ENCODE results near the gene CFAP299. TPM values are rescaled to one million over a fixed set of nuclear protein-coding genes. Genes with fewer than 3 reads are reported as not detected.

CFAP299 gene
- total RNA-seq, 4 donors from 2014 or later, result not detected

GRCh38 chr4:80831383-80832361 lies 496.1 kb downstream of the CFAP299 start:
- TF ChIP-seq CTCF (IDR thresholded peaks at IDR 0.05) (no peak), POLR2A (IDR thresholded peaks at IDR 0.05) (no peak)
- Histone ChIP-seq H3K4me3 (no peak overlapping the region), H3K27ac (no peak overlapping the region), H3K4me1 (no peaks in the 10 kb centered on the region), H3K36me3 (no peaks in the 10 kb centered on the region), H3K27me3 (no peaks in the 10 kb centered on the region), H3K9me3 (no peaks in the 10 kb centered on the region)
- no peak for DNase-seq

GRCh38 chr4:80839281-80839680 lies 503.8 kb downstream of the CFAP299 start:
- no peak for DNase-seq
- TF ChIP-seq CTCF (IDR thresholded peaks at IDR 0.05) (no peak), POLR2A (IDR thresholded peaks at IDR 0.05) (no peak)
- Histone ChIP-seq H3K27ac (no peak overlapping the region), H3K4me3 (no peak overlapping the region), H3K36me3 (no peaks in the 10 kb centered on the region), H3K4me1 (no peaks in the 10 kb centered on the region), H3K9me3 (no peaks in the 10 kb centered on the region), H3K27me3 (no peaks in the 10 kb centered on the region)

GRCh38 chr4:80839792-80840191 lies 504.3 kb downstream of the CFAP299 start:
- Histone ChIP-seq H3K9me3 (no peaks in the 10 kb centered on the region), H3K4me1 (no peaks in the 10 kb centered on the region), H3K4me3 (no peak overlapping the region), H3K27me3 (no peaks in the 10 kb centered on the region), H3K36me3 (no peaks in the 10 kb centered on the region), H3K27ac (no peak overlapping the region)
- no peak for DNase-seq
- TF ChIP-seq POLR2A (IDR thresholded peaks at IDR 0.05), result no peak
- no peak for TF ChIP-seq CTCF (IDR thresholded peaks at IDR 0.05)

GRCh38 chr4:80840396-80840795 lies 504.9 kb downstream of the CFAP299 start:
- DNase-seq, result no peak
- Histone ChIP-seq H3K4me3 (no peak overlapping the region), H3K9me3 (no peaks in the 10 kb centered on the region), H3K27me3 (no peaks in the 10 kb centered on the region), H3K36me3 (no peaks in the 10 kb centered on the region), H3K27ac (no peak overlapping the region), H3K4me1 (no peaks in the 10 kb centered on the region)
- TF ChIP-seq CTCF (IDR thresholded peaks at IDR 0.05) (no peak), POLR2A (IDR thresholded peaks at IDR 0.05) (no peak)

GRCh38 chr4:80841587-80842281 lies 506.2 kb downstream of the CFAP299 start:
- H3K27me3 ChIP-seq, result no peaks in the 10 kb centered on the region
- TF ChIP-seq POLR2A (IDR thresholded peaks at IDR 0.05) (no peak), CTCF (IDR thresholded peaks at IDR 0.05) (no peak)
- no peak overlapping the region for H3K27ac ChIP-seq
- no peak overlapping the region for H3K4me3 ChIP-seq
- H3K36me3 ChIP-seq, result no peaks in the 10 kb centered on the region
- no peak for DNase-seq
- H3K9me3 ChIP-seq, result no peaks in the 10 kb centered on the region
- no peaks in the 10 kb centered on the region for H3K4me1 ChIP-seq

Data from Peyer's patch (tissue), 4 donors.